Pancreas (tissue), 10 donors: ENCODE measurements around the gene SKP1. TPM values are rescaled to one million over a fixed set of nuclear protein-coding genes. Genes with fewer than 3 reads are reported as not detected.

Experiments
- ATAC-seq, 4 donors: fragments of 200-7000 bp; cut with Tn5 transposase; one replicate each; pipeline versions ENCODE4 v1.8.0 to v1.9.1; 2020; ENCODE audit warnings: mild to moderate bottlenecking in 4 of 4, moderate library complexity in 4 of 4
- DNase-seq, 6 donors: peaks; one replicate each; pipeline ENCODE4 v3.0.0-alpha.2; 2020
- FAIRE-seq: peaks from 2 replicates; lab custom pipeline; 2012; peaks lifted over from hg19 to GRCh38; lab: Jason Lieb, UNC
- H3K27ac ChIP-seq, 4 donors: fragments of 200-600 bp; sonication (generic); 1 replicate in 3 of 4; 2 replicates in 1 of 4; pipeline versions ENCODE4 v1.5.0 to v1.8.0; 2020
- H3K27me3 ChIP-seq, 4 donors: fragments of 200-600 bp; one replicate each; pipeline ENCODE4 v1.8.0; 2021
- H3K36me3 ChIP-seq, 3 donors: fragments of 200-600 bp; sonication (generic) in 1 of 3; one replicate each; pipeline versions ENCODE4 v1.5.0 to v1.8.0; 2020 to 2021
- H3K4me1 ChIP-seq, 3 donors: fragments of 200-600 bp; one replicate each; pipeline ENCODE4 v1.8.0; 2021
- H3K4me3 ChIP-seq, 4 donors: fragments of 200-600 bp; sonication (generic) in 2 of 4; one replicate each; pipeline versions ENCODE4 v1.5.0 to v1.8.0; 2020 to 2021
- H3K9me3 ChIP-seq, 4 donors: fragments of 200-600 bp; one replicate each; pipeline ENCODE4 v1.8.0; 2021
- CTCF ChIP-seq, 4 donors: fragments of 200-600 bp; sonication (generic) in 3 of 4; IDR thresholded peaks; one replicate each; pipeline versions ENCODE4 v1.5.0 to v1.8.0; 2021; ENCODE audit warnings: antibody characterized with exemption in 4 of 4
- WGBS, 2 donors: extraction: QIAGEN DNeasy Blood & Tissue Kit; methylation state at CpG; one replicate each; pipeline ENCODE4 v1.1.7; 2013; 5-methylcytosine and 5-hydroxymethylcytosine counted together
- intact Hi-C, 3 donors: fragments of 100-400 bp; cut with DNase I; formaldehyde crosslinking; loops; one replicate each; pipeline versions ENCODE4 v1.11.1 to v1.14.2; 2022
- polyA plus RNA-seq, 2 donors: library from polyadenylated mRNA; stranded (reverse); fragments of 200-250 nt; gene quantifications; one replicate each; pipeline ENCODE4 v1.2.3, GENCODE V29; 2013
- total RNA-seq, 6 donors: library from RNA; stranded (reverse); fragmentation: NEBNext Ultra II Directional in 4 of 6; extraction: Animal tissue kit (Norgen Biotek cat#: 25700) in 4 of 6; gene quantifications; one replicate each; pipeline versions ENCODE4 v1.2.1 to v1.2.4, GENCODE V29; 2021 to 2023
- donor health status: healthy with polysubstance abuse.
- donor health status: DM: no; HTN: no; CAD: no; lungs with moderate emphysema.
- donor health status: DM: no; HTN: no; CAD: no.
- donor health status: control.
- donor health status: control.
- donor health status: Bipolar disorder and iron deficiency.
- donor health status: DM: yes; HTN: yes; CAD: no.
- donor health status: DM: no; HTN: no; CAD: no.
- donor health status: DM: no; HTN: no; CAD: no.
- donor health status: DM: yes; HTN: yes; CAD: no.

The SKP1 gene
- total and polyA plus RNA-seq, 8 donors: 67.5 to 252 (median 97.6) TPM

GRCh38 chr5:134120386-134121138, 56.2 kb downstream of the SKP1 start:
- ATAC-seq: no peak
- 91 to 93% methylated on average over 17 of the region's 17 CpGs for WGBS, 2 donors
- no peak overlapping the region for H3K4me3 ChIP-seq
- TF ChIP-seq CTCF (IDR thresholded peaks at IDR 0.05): no peak
- FAIRE-seq: no peak
- H3K27me3 ChIP-seq: no peaks in the 10 kb centered on the region
- no peak for DNase-seq
- H3K4me1 ChIP-seq: peaks cover 3 to 9% (median 3%) of the 10 kb centered on the region in 3 donors
- no peaks in the 10 kb centered on the region for H3K9me3 ChIP-seq
- no peak overlapping the region for H3K27ac ChIP-seq
- no peaks in the 10 kb centered on the region for H3K36me3 ChIP-seq
- intact Hi-C loops: no loop called here

- intact Hi-C loops: no loop called here
- H3K4me1 ChIP-seq: peaks cover 0 to 4% (median 0%) of the 10 kb centered on the region in 3 donors
- H3K36me3 ChIP-seq: no peaks in the 10 kb centered on the region
- H3K4me3 ChIP-seq: no peak overlapping the region
- no peak overlapping the region for H3K27ac ChIP-seq
- no peak for ATAC-seq
- H3K9me3 ChIP-seq: no peaks in the 10 kb centered on the region
- no peak for TF ChIP-seq CTCF (IDR thresholded peaks at IDR 0.05)
- 82 to 88% methylated on average over 11 to 12 of the region's 12 CpGs for WGBS, 2 donors
- no peaks in the 10 kb centered on the region for H3K27me3 ChIP-seq
- no peak for FAIRE-seq
- DNase-seq: no peak
These were observed 57.0 kb downstream of the SKP1 start for GRCh38 chr5:134119720-134120119.

- H3K36me3 ChIP-seq: no peaks in the 10 kb centered on the region
- TF ChIP-seq CTCF (IDR thresholded peaks at IDR 0.05): no peak
- H3K27ac ChIP-seq: no peak overlapping the region
- intact Hi-C loops: no loop called here
- H3K4me1 ChIP-seq: peaks cover 0 to 4% (median 0%) of the 10 kb centered on the region in 3 donors
- FAIRE-seq: no peak
- no peak overlapping the region for H3K4me3 ChIP-seq
- no peak for DNase-seq
- no peaks in the 10 kb centered on the region for H3K9me3 ChIP-seq
- no peak for ATAC-seq
- 89 to 97% methylated on average over 4 of the region's 4 CpGs for WGBS, 2 donors
- no peaks in the 10 kb centered on the region for H3K27me3 ChIP-seq
These were observed 58.4 kb downstream of the SKP1 start for GRCh38 chr5:134118212-134118835.

DNA sequence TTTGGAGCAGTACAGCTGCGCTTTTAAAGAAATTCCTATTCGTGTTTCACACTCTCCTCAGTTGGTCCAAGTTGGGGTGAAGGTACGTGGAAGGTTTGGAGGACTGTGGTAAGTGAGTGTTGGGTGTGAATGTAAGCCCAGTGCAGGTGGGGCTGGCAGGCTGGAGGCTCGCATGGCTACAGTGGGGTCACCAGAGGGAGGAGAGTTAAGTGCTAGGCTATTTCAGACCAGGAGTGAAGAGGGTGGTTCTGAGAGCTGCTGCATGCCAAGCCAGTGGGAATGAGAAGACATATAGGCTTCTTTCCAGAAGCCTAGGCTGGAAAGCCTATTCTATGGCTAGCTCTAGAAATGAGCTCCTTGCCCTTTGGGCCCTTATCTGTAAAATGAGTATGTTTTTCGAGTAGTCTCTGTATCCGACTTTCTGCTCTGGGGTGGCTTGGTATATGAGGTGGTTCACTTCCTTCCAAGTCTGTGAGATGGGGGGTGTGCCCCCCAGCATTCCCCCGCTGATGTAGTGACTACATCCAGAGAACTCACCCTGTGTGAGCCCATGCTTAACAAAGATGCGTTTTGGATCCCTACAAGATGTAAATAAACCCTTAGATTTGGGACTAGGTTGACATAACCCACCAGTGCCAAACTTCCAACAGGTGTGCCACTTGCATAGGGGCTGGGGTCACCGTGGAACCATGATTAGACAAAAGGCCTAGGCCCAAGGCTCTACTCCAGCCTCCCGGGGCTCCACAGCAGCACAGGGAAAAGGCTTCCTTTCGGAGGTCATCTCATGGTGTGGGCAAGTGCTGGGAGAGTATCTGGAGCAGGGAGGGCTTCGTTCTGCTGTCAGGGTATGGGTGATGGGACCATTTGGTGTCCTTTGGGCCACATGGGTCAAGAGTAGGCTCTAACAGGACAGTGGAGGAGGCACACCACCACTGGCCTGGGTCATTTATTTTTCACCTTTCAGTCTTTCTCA, 59.7 kb downstream of the SKP1 start:
- Histone ChIP-seq H3K4me1 (peaks cover 0 to 4% (median 0%) of the 10 kb centered on the region in 3 donors), H3K4me3 (no peak overlapping the region), H3K36me3 (no peaks in the 10 kb centered on the region), H3K27me3 (no peaks in the 10 kb centered on the region), H3K9me3 (no peaks in the 10 kb centered on the region), H3K27ac (no peak overlapping the region)
- 88 to 90% methylated on average over 12 of the region's 12 CpGs for WGBS, 2 donors
- TF ChIP-seq CTCF (IDR thresholded peaks at IDR 0.05): no peak
- FAIRE-seq (no peak), ATAC-seq (no peak), DNase-seq (no peak)
- intact Hi-C loops: no loop called here
